Erythroblast (primary cell): ENCODE data around the gene FAF2.

Experiments used
- GATA1 ChIP-seq: IDR thresholded peaks from 2 replicates; pipeline ENCODE4 v1.6.1; 2011; ENCODE audit warnings: low read depth, mild to moderate bottlenecking, control low read depth, low read length, moderate library complexity
- POLR2A ChIP-seq: IDR thresholded peaks from 2 replicates; pipeline ENCODE4 v1.6.1; 2011; ENCODE audit warnings: mild to moderate bottlenecking, low read length

GRCh38 chr5:176535101-176535663 is 87.0 kb downstream of the FAF2 start:
- TF ChIP-seq POLR2A (no peak), GATA1 (no peak)
